Breast epithelium (tissue), 3 donors: ENCODE measurements around the gene ADGRA1.
"Not testable (repeated sequence)": the region's sequence is repeated elsewhere in the genome, so short reads cannot be mapped to it uniquely, and the experiment has no call there.

ENCODE experiments used
- CTCF ChIP-seq, 3 donors: fragments of 450-650 bp; IDR thresholded peaks; one replicate each; pipeline ENCODE4 v1.5.1; 2016 to 2017; ENCODE audit warnings: antibody characterized with exemption in 3 of 3, mild to moderate bottlenecking in 3 of 3, moderate library complexity in 3 of 3
- POLR2A ChIP-seq: fragments of 450-650 bp; IDR thresholded peaks from one replicate; pipeline ENCODE4 v1.6.1; 2016; ENCODE audit warnings: antibody characterized with exemption, mild to moderate bottlenecking, moderate library complexity
- POLR2AphosphoS5 ChIP-seq, 3 donors: sonication (generic); formaldehyde crosslinking; IDR thresholded peaks; one replicate each; pipeline ENCODE4 v1.6.1; 2017; ENCODE audit warnings: antibody characterized with exemption in 3 of 3

GRCh38 chr10:133151071-133151470 is 63.3 kb downstream of the ADGRA1 start:
- not testable (repeated sequence) for TF ChIP-seq CTCF (IDR thresholded peaks at IDR 0.05); POLR2A; POLR2AphosphoS5 (IDR thresholded peaks at IDR 0.05)
